Endothelial cell (in vitro differentiated cells): ENCODE measurements around the gene TUFM. TPM values are rescaled to one million over a fixed set of nuclear protein-coding genes. Genes with fewer than 3 reads are reported as not detected.

Source experiments
- microRNA-seq: library from miRNA; unstranded; fragments of <30 nt; microRNA quantifications from one replicate; pipeline ENCODE4, GENCODE V29; 2020; ENCODE audit not compliant: unreplicated experiment
- total RNA-seq: library from RNA; stranded (reverse); fragmentation: NEBNext Ultra II Directional; extraction: Animal tissue kit (Norgen Biotek cat#: 25700); gene quantifications from one replicate; pipeline ENCODE4 v1.2.1, GENCODE V29; 2021; ENCODE audit not compliant: unreplicated experiment

The TUFM gene
- total RNA-seq, 1 donor from 2014 or later = 173 TPM

Small RNA genes lying within 50 kb of the gene (microRNA-seq; reads per million reads assigned to microRNA genes)
- gene MIR4721 = not detected

Other genes starting within 250 kb of the TUFM start
- gene SULT1A2, start 249.3 kb downstream of the TUFM start, total RNA-seq = 2.8 TPM
- 5.3 TPM for gene SULT1A1, start 236.3 kb downstream of the TUFM start, total RNA-seq
- 0.13 TPM for gene NPIPB8, start 208.3 kb downstream of the TUFM start, total RNA-seq
- 968 TPM for gene EIF3C, start 134.9 kb downstream of the TUFM start, total RNA-seq
- gene NPIPB9, start 94.6 kb downstream of the TUFM start, total RNA-seq = 1.2 TPM
- gene ATXN2L, start 23.3 kb downstream of the TUFM start, total RNA-seq = 184 TPM
- 46.9 TPM for gene SH2B1, start 17.5 kb upstream of the TUFM start, total RNA-seq
- gene ATP2A1, start 32.1 kb upstream of the TUFM start, total RNA-seq = 1.9 TPM
- gene RABEP2, start 78.9 kb upstream of the TUFM start, total RNA-seq = 16.0 TPM
- gene CD19, start 85.6 kb upstream of the TUFM start, total RNA-seq = not detected
- gene NFATC2IP, start 104.6 kb upstream of the TUFM start, total RNA-seq = 61.0 TPM
- gene SPNS1, start 128.4 kb upstream of the TUFM start, total RNA-seq = 68.4 TPM
- gene LAT, start 138.7 kb upstream of the TUFM start, total RNA-seq = 5.4 TPM